Amniotic epithelial cell (primary cell): ENCODE results near the gene AP2M1.

ENCODE experiments used
- DNase-seq: peaks from one replicate; pipeline ENCODE4 v3.0.0-alpha.2; 2010; ENCODE audit warnings: low read depth

Gene AP2M1

GRCh38 chr3:184180165-184180564 lies 5.5 kb downstream of the AP2M1 start:
- peak; percentile 64 for DNase-seq

- no peak for DNase-seq
These were observed 6.9 kb downstream of the AP2M1 start for GRCh38 chr3:184181596-184181995.

GRCh38 chr3:184183679-184184078 lies 9.0 kb downstream of the AP2M1 start:
- no peak for DNase-seq

- DNase-seq, result no peak
These were observed 10.0 kb downstream of the AP2M1 start for GRCh38 chr3:184184546-184185230.

- DNase-seq, result peak; percentile 98
These were observed 11.0 kb downstream of the AP2M1 start for GRCh38 chr3:184185461-184186183.

- peak; percentile 34 for DNase-seq
These were observed 11.7 kb downstream of the AP2M1 start, which contains the start of gene ABCF3 for GRCh38 chr3:184186184-184186901. Gene ABCF3, plus strand, starts transcription at chr3:184186199. Its CDS starts 9 bp downstream, at chr3:184186208.

GRCh38 chr3:184186902-184187207 lies 12.2 kb downstream of the AP2M1 start:
- no peak for DNase-seq

GRCh38 chr3:184188080-184188479 lies 13.4 kb downstream of the AP2M1 start:
- no peak for DNase-seq

- DNase-seq, result no peak
These were observed 14.8 kb downstream of the AP2M1 start for GRCh38 chr3:184189421-184189820.

GRCh38 chr3:184192889-184193288 lies 18.2 kb downstream of the AP2M1 start:
- DNase-seq, result no peak

- DNase-seq, result no peak
These were observed 19.4 kb downstream of the AP2M1 start for GRCh38 chr3:184193991-184194539.

- peak; percentile 68 for DNase-seq
These were observed 21.9 kb downstream of the AP2M1 start for GRCh38 chr3:184196536-184196935.

GRCh38 chr3:184198509-184198908 lies 23.9 kb downstream of the AP2M1 start:
- no peak for DNase-seq

- no peak for DNase-seq
These were observed 26.2 kb downstream of the AP2M1 start for GRCh38 chr3:184200825-184201224.

- peak; percentile 40 for DNase-seq
These were observed 28.9 kb downstream of the AP2M1 start for GRCh38 chr3:184203526-184203925.

GRCh38 chr3:184209146-184209923 lies 34.7 kb downstream of the AP2M1 start:
- DNase-seq, result peak; percentile 57

- no peak for DNase-seq
These were observed 36.6 kb downstream of the AP2M1 start for GRCh38 chr3:184211297-184211696.

GRCh38 chr3:184211718-184212117 lies 37.1 kb downstream of the AP2M1 start:
- no peak for DNase-seq

GRCh38 chr3:184218814-184219213 lies 44.2 kb downstream of the AP2M1 start:
- no peak for DNase-seq

- no peak for DNase-seq
These were observed 47.9 kb downstream of the AP2M1 start for GRCh38 chr3:184222521-184222920.

- no peak for DNase-seq
These were observed 49.3 kb downstream of the AP2M1 start for GRCh38 chr3:184223946-184224345.

GRCh38 chr3:184227481-184227935 lies 52.9 kb downstream of the AP2M1 start:
- DNase-seq, result no peak
